GM18526 (cell line): ENCODE data around the gene NUMA1.

Experiments
- POLR2A ChIP-seq: IDR thresholded peaks from 3 replicates; pipeline ENCODE4 v1.6.1; 2011; ENCODE audit not compliant: insufficient read length; ENCODE audit errors: extremely low read depth

NUMA1 gene

GRCh38 chr11:72080326-72081183 lies at the start of gene NUMA1, which contains the start of gene LRRC51:
NUMA1 (minus strand) TSS chr11:72080542; CDS start chr11:72035943, 44,599 bp downstream.
LRRC51 (plus strand) TSS chr11:72080850; CDS start chr11:72089084, 8,234 bp downstream.
- TF ChIP-seq POLR2A = peak; percentile 62

DNA sequence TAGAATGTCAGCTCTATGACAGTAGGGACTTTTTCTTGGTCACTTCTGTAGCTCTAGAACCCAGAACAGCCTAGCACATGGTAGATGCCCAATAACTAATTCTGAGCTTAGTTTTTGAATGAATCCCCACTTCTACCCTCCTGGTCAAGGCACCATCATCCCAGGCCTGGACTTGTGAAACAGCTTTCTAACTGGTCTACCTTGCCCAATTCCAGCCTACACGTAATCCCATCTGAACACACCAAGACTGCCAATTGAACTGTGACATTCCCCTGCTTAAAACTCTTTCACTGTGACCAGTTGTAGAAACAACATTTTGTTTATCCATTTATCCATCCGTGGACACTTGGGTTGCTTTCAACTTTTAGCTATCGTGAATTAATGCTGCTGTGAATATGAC lies 49.0 kb upstream of the NUMA1 start:
- TF ChIP-seq POLR2A = no peak

DNA sequence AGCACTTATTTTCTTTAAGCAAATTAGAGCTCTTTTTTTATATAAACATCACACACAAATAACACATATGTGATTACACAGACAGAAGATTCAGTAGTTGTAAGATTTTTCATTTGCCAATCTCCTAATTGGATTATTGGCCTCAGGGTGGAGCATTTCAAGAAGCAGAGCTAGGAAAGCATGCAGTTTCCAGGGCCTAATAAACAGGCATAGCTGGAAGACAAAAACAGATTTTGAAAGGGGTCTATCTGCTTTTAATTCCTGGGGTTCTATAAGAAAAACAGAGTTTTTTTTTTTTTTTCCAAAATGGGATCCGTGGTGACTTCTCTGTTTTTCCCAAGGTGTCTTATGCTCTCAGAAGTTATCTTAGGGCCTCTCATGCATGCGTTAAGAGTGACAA lies 47.6 kb upstream of the NUMA1 start:
- no peak for TF ChIP-seq POLR2A

- TF ChIP-seq POLR2A = no peak
Measured at GRCh38 chr11:72125956-72126355, 45.6 kb upstream of the NUMA1 start.

DNA sequence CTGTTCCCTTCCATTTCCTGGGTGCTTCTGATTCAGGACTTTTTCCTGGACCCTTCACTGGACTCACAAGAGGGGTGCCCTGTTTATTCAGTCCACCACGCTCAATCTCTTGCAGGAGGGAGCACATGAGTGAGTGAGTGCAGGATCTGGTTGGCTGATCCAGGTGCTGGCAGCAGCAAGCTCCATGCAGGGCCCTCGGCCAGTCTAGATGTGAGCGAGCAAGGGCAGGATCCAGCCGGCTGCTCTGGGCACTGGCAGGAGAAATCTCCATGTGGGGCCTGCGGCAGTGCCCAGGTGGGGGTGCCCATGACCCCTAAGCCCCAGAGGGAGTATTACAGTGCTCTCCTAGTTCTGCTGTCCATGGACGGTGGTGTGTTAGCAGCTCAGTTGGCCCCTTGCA lies 43.7 kb upstream of the NUMA1 start:
- no peak for TF ChIP-seq POLR2A

GRCh38 chr11:72123117-72123653 lies 42.8 kb upstream of the NUMA1 start:
- no peak for TF ChIP-seq POLR2A

DNA sequence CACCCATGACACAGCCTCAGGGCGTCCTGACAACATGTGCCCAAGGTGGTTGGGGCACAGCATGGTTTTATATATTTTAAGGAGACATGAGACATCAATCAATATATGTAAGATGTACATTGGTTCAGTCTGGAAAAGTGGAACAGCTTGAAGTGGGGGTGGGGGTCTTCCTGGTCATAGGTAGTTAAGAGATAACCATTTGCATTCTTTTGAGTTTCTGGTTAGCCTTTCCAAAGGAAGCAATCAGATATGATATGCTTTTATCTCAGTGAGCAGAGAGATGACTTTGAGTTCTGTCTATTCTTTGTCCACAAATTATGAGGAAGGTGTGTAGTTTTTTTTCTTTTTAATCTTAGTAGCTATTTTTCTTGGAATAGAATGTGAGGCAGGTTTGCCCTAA lies 42.3 kb upstream of the NUMA1 start:
- no peak for TF ChIP-seq POLR2A

DNA sequence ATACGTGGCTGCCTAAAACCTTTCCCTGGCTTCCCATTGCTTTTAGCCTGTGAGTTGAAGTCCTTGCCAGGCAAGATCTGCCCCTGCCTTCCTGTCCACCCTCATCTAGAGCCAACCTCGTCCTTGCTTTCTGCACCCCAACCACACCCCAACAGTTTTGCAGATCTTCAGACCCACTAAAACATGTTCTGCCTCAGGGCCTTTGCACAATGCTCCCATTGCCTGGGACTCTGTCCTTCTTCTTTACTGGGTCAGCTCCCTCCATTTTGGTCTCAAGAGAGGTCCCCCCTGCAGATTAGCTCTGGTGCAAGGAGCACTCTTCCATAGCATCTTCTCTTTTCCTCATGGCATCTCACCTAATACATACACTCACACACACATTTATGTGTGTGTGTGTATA lies 40.6 kb upstream of the NUMA1 start:
- no peak for TF ChIP-seq POLR2A

GRCh38 chr11:72119198-72119597 lies 38.9 kb upstream of the NUMA1 start:
- TF ChIP-seq POLR2A = no peak

DNA sequence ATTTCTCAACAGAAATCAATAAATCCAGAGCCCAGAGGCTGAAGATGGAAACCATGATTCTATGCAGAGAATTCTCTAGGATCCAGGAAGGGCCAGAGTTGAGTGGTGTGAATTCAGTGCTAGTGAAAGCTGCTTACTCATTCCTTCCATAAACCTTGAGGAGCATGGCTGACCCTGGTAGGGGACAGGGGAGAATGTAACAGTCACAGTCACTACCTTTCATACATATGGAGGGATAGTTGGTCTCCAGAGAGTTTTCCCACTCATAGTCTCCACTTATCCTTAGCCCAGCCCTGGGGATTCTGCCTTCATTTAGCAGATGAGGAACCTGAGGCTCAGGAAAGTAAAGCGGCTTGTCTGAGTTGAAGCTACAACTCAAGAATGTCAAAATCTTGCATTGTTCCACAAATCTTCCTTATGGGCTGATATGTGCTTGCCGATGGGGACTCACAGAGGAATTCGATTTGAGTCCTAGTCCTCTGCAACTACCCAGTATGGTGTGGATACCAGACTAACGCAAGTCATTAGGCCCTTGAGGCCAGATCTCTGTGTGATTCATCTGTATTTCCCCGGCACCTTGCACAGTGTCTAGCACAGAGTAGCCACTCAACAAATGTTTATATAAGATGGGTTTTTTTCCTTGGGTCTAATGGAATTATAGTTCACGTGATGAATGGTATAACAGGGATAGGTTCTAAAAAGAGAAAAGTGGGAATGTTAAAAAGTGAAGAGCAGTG lies 35.8 kb upstream of the NUMA1 start:
- TF ChIP-seq POLR2A = no peak

- no peak for TF ChIP-seq POLR2A
Measured at GRCh38 chr11:72114570-72114969, 34.2 kb upstream of the NUMA1 start.

GRCh38 chr11:72112978-72113808 lies 32.9 kb upstream of the NUMA1 start:
- TF ChIP-seq POLR2A = no peak

DNA sequence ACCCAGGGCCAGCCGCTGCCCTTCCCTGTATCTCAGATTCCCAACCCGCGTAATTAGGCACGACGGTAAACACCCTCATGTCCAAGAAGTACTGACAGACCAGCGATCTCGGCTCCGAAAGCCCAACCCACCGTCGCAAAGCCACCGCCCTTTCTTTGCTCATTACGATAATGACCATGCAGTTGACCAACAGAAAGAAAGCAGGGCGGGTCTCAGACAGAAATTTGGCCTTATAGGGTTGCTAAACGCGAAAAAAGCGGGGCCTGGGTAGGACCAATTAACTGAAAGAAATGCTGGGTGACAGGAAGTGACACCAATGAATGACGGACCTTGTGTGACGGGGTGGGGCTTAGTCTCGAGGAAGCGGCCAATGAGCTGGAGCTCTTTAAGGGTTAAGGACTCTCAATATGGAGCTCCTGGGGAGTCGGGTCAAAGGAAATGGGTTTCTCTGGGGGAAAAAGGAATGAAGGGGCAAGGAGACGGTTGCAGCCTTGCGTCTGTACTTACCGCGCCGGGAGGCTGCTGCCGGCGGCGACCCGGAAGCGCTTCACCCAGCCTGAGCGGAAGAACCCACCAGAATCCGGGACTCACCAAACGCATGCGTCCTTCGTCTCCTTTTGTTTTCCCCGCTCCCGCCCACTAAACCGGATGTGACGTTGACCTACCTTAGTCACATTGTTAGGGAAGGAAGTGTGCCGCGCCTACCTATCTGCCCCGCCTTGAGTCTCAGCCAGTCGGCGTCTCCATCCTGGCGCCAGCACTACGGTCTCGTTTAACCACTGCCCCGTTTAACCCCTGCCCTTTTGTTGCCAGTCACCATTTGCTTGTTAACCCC lies 32.0 kb upstream of the NUMA1 start, which contains the start of gene ANAPC15:
TSS of gene ANAPC15 (minus strand) at position 553 of the 835 bp plus-strand sequence. CDS start 1,419 bp downstream, outside the sequence.
- TF ChIP-seq POLR2A = peak; percentile 98
